Activated naive CD4-positive, alpha-beta T cell treated with anti-CD3 and anti-CD28 coated beads, Interleukin-2, amount 50 U/mL, for 72 hours (primary cell): ENCODE measurements around the gene BATF3. TPM values are rescaled to one million over a fixed set of nuclear protein-coding genes. Genes with fewer than 3 reads are reported as not detected.

Source experiments
- ATAC-seq, 2 donors: fragments of 150-1000 bp; cut with Tn5 transposase; 2 replicates each; pipeline ENCODE4 v1.10.0; 2021; ENCODE audit warnings: mild to moderate bottlenecking in 2 of 2, moderate library complexity in 2 of 2
- DNase-seq, 2 donors: peaks; one replicate each; pipeline ENCODE4 v3.0.0; 2021 to 2022; ENCODE audit warnings: low spot score in 2 of 2
- H3K27ac Mint-ChIP-seq, 2 donors: one replicate each; pipeline ENCODE4 v1.8.0; 2022; ENCODE audit warnings: mild to moderate bottlenecking in 2 of 2, mixed read lengths in 2 of 2
- H3K36me3 Mint-ChIP-seq, 2 donors: one replicate each; pipeline ENCODE4 v1.8.0; 2022; ENCODE audit warnings: mixed read lengths in 2 of 2
- H3K9me3 Mint-ChIP-seq, 2 donors: one replicate each; pipeline ENCODE4 v1.8.0; 2022; ENCODE audit warnings: mixed read lengths in 2 of 2
- total RNA-seq, 2 donors: library from RNA; stranded (reverse); gene quantifications; one replicate each; pipeline ENCODE4 v1.2.3, GENCODE V29; 2022

The BATF3 gene
- total RNA-seq, 2 donors from 2014 or later = 14.0 to 31.4 TPM

DNA sequence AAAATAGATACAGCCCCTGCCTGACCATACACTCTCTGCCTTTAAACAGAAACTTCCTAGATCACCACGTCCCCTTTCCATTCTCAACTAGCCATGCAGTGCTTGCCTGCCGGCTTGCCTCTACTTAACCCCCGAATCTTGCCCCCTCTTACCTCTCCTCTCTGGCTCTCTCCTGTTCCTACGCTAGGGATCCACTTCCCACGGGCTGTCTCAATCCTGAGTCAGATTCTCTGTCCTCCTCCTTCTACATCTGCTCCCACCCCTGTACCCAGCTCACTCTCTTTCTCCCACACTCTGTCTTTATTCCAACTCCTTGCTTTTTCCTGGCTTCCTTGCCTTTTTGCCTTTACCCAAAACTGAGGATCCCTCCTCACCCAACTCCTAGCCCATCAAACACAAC lies 61.7 kb downstream of the BATF3 start:
- ATAC-seq = no peak
- DNase-seq = no peak
- H3K27ac Mint-ChIP-seq = peak overlapping the region in 1 of 2 donors; percentile 18
- H3K36me3 Mint-ChIP-seq = peaks cover 11 to 15% of the 10 kb centered on the region in 2 donors
- peaks cover 8 to 16% of the 10 kb centered on the region in 2 donors for H3K9me3 Mint-ChIP-seq

Other genes starting within 250 kb of the BATF3 start
- 10 to 100 TPM; 25.1 to 48.4 TPM for gene ATF3, start 91.1 kb downstream of the BATF3 start, total RNA-seq
- 10 to 100 TPM; 27.8 to 33.8 TPM for gene NSL1, start 91.9 kb upstream of the BATF3 start, total RNA-seq
- 10 to 100 TPM; 12.2 to 12.9 TPM for gene TATDN3, start 92.1 kb upstream of the BATF3 start, total RNA-seq
- gene SPATA45, start 147.8 kb upstream of the BATF3 start, total RNA-seq = not detected
- 10 to 100 TPM in 1 of 2 donors, 1 to 10 TPM in 1; 9.1 to 11.4 TPM for gene FLVCR1, start 158.4 kb upstream of the BATF3 start, total RNA-seq